Measurements from ENCODE around the gene SUSD5.
"Not testable (repeated sequence)": the region's sequence is repeated elsewhere in the genome, so short reads cannot be mapped to it uniquely, and the experiment has no call there.

SUSD5 gene

GRCh38 chr3:33146791-33147445 lies 71.7 kb downstream of the SUSD5 start:
- no peak for DNase-seq

GRCh38 chr3:33145901-33146580 lies 72.6 kb downstream of the SUSD5 start:
- DNase-seq = no peak

GRCh38 chr3:33145221-33145900 lies 73.2 kb downstream of the SUSD5 start:
- no peak for DNase-seq

- DNase-seq = no peak
These were observed 74.2 kb downstream of the SUSD5 start for GRCh38 chr3:33144433-33144832.

- DNase-seq = no peak
These were observed 77.6 kb downstream of the SUSD5 start for GRCh38 chr3:33141006-33141405.

GRCh38 chr3:33139996-33140395 lies 78.6 kb downstream of the SUSD5 start:
- no peak for DNase-seq

- not testable (repeated sequence) for DNase-seq
These were observed 79.5 kb downstream of the SUSD5 start for GRCh38 chr3:33139006-33139623.

- no peak for DNase-seq
These were observed 80.9 kb downstream of the SUSD5 start for GRCh38 chr3:33137691-33138090.

- DNase-seq = peak; percentile 49
These were observed 84.5 kb downstream of the SUSD5 start for GRCh38 chr3:33134026-33134625.

GRCh38 chr3:33132019-33132360 lies 86.6 kb downstream of the SUSD5 start:
- no peak for DNase-seq

GRCh38 chr3:33131331-33132018 lies 87.1 kb downstream of the SUSD5 start:
- peak; percentile 75 for DNase-seq

GRCh38 chr3:33130144-33130543 lies 88.5 kb downstream of the SUSD5 start:
- no peak for DNase-seq

- DNase-seq = no peak
These were observed 89.9 kb downstream of the SUSD5 start for GRCh38 chr3:33128706-33129105.

GRCh38 chr3:33125840-33126239 lies 92.8 kb downstream of the SUSD5 start:
- no peak for DNase-seq

GRCh38 chr3:33124638-33125037 lies 94.0 kb downstream of the SUSD5 start:
- DNase-seq = no peak

GRCh38 chr3:33122991-33123390 lies 95.6 kb downstream of the SUSD5 start:
- no peak for DNase-seq

- DNase-seq = no peak
These were observed 98.7 kb downstream of the SUSD5 start for GRCh38 chr3:33119891-33120290.

GRCh38 chr3:33117461-33117860 lies 101.1 kb downstream of the SUSD5 start:
- no peak for DNase-seq

- peak; percentile 96 for DNase-seq
These were observed 103.4 kb downstream of the SUSD5 start for GRCh38 chr3:33115024-33115768.

GRCh38 chr3:33114622-33115023 lies 104.0 kb downstream of the SUSD5 start:
- DNase-seq = no peak

- peak; percentile 91 for DNase-seq
These were observed 104.6 kb downstream of the SUSD5 start, which contains the start of gene CRTAP for GRCh38 chr3:33113772-33114621. Gene CRTAP (plus strand): TSS chr3:33114014. CDS start chr3:33114078, 64 bp downstream.

Measured in suppressor macrophage treated with lipopolysaccharide for 4 hours (primary cell).